MM.1S (cell line): ENCODE measurements around the gene EYA2.

Source experiments
- DNase-seq: peaks from one replicate; pipeline ENCODE4 v3.0.0-alpha.2; 2015
- H2AFZ ChIP-seq: fragments of 300-600 bp; sonication (generic); 2 replicates; pipeline ENCODE4 v1.6.0; 2016; ENCODE audit warnings: antibody characterized with exemption, low read length
- H3F3A ChIP-seq: fragments of 300-600 bp; sonication (generic); 2 replicates; pipeline ENCODE4 v1.6.1; 2016; ENCODE audit warnings: mild to moderate bottlenecking, antibody characterized with exemption, low read length, moderate library complexity, mixed read lengths; ENCODE audit not compliant: insufficient read depth
- H3K27ac ChIP-seq: fragments of 300-600 bp; sonication (generic); 2 replicates; pipeline ENCODE4 v1.5.1; 2016; ENCODE audit warnings: mild to moderate bottlenecking, low read length
- H3K27me3 ChIP-seq: fragments of 300-600 bp; sonication (generic); replicated peaks from 2 replicates; pipeline ENCODE4 v1.6.0; 2016; ENCODE audit warnings: low read length; ENCODE audit not compliant: insufficient read depth
- H3K36me3 ChIP-seq: fragments of 300-600 bp; sonication (generic); replicated peaks from 2 replicates; pipeline ENCODE4 v1.6.1; 2016; ENCODE audit warnings: mild to moderate bottlenecking, low read length, mixed read lengths; ENCODE audit not compliant: insufficient read depth
- H3K4me1 ChIP-seq: fragments of 300-600 bp; sonication (generic); 2 replicates; pipeline ENCODE4 v1.6.1; 2016; ENCODE audit warnings: low read length, mixed read lengths
- H3K4me2 ChIP-seq: fragments of 300-600 bp; sonication (generic); 2 replicates; pipeline ENCODE4 v1.6.0; 2016; ENCODE audit warnings: low read depth, low read length
- H3K4me3 ChIP-seq: fragments of 300-600 bp; sonication (generic); 2 replicates; pipeline ENCODE4 v1.5.1; 2016; ENCODE audit warnings: low read length, mixed read lengths
- H3K79me2 ChIP-seq: fragments of 300-600 bp; sonication (generic); 2 replicates; pipeline ENCODE4 v1.6.1; 2016; ENCODE audit warnings: mixed run types, low read length, mixed read lengths
- H3K9ac ChIP-seq: fragments of 300-600 bp; sonication (generic); 2 replicates; pipeline ENCODE4 v1.6.1; 2016; ENCODE audit warnings: low read length, mixed read lengths
- H3K9me2 ChIP-seq: fragments of 300-600 bp; sonication (generic); replicated peaks from 2 replicates; pipeline ENCODE4 v1.6.1; 2016; ENCODE audit warnings: mild to moderate bottlenecking, low read length, mixed read lengths; ENCODE audit not compliant: insufficient read depth
- H3K9me3 ChIP-seq: fragments of 300-600 bp; sonication (generic); replicated peaks from 2 replicates; pipeline ENCODE4 v1.6.1; 2016; ENCODE audit warnings: mild to moderate bottlenecking, low read length, mixed read lengths; ENCODE audit not compliant: insufficient read depth
- H4K20me1 ChIP-seq: fragments of 300-600 bp; sonication (generic); 2 replicates; pipeline ENCODE4 v1.6.1; 2016; ENCODE audit warnings: mild to moderate bottlenecking, low read length, moderate library complexity, mixed read lengths; ENCODE audit not compliant: insufficient read depth
- EZH2 ChIP-seq: fragments of 300-600 bp; sonication (generic); optimal IDR thresholded peaks from 2 replicates; pipeline ENCODE3; 2017; ENCODE audit warnings: low read depth, mild to moderate bottlenecking, antibody characterized with exemption, low read length, mixed read lengths
- EZH2phosphoT487 ChIP-seq: fragments of 300-600 bp; sonication (generic); IDR thresholded peaks from 2 replicates; pipeline ENCODE4 v1.6.1; 2018; ENCODE audit warnings: antibody characterized with exemption, low read length
- TF ChIP-seq, protein P1 (sequence below): fragments of 300-600 bp; sonication (generic); IDR thresholded peaks from 2 replicates; pipeline ENCODE4 v1.5.1; 2016; ENCODE audit warnings: antibody characterized with exemption, low read length, mixed read lengths

The EYA2 gene

DNA sequence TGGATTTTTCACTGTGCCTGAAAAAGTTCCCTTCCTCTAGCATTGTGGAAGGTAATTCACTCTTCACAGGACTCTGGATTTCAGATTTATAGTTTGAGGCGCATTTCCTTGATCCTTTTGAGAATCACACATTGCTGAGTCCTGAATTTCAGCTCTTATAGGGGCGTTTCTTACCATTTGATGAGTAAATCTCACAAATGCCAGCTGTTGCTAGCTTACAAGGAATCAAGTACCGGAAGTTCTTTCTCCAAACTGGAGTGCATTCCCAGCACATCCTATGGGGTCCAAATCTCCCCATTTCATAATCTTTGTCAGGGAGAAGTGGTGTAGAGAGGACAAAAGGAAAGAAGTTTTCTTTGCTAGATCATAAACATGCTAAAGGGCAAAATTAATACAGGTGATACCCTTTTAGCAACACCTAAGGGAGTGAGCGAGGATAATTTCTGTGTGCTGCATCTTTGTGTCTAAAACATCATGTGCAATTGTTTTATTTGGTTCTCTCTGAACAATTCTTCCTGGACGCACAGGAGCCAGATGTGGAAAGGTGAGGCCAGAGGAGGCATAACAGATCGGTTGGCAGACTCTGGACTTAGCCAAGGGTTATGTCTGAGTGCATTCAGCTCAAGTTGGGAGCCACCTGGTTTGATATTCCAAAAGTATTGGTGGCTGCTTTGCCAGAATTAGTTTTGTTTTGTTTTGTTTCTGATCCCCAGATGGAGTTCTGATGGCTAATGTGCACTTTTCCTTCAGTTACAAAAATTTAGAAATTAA lies 37.4 kb upstream of the EYA2 start:
- Histone ChIP-seq H3K79me2 (no peaks in the 10 kb centered on the region), H3K4me1 (no peaks in the 10 kb centered on the region), H3K27ac (no peak overlapping the region), H3K36me3 (no peaks in the 10 kb centered on the region), H3K9ac (no peak overlapping the region), H3F3A (no peaks in the 10 kb centered on the region), H3K9me3 (no peaks in the 10 kb centered on the region), H3K4me2 (no peak overlapping the region), H4K20me1 (no peaks in the 10 kb centered on the region), H2AFZ (no peak overlapping the region), H3K9me2 (no peaks in the 10 kb centered on the region), H3K27me3 (no peaks in the 10 kb centered on the region), H3K4me3 (no peak overlapping the region)
- DNase-seq, result no peak
- TF ChIP-seq, protein P1, sequence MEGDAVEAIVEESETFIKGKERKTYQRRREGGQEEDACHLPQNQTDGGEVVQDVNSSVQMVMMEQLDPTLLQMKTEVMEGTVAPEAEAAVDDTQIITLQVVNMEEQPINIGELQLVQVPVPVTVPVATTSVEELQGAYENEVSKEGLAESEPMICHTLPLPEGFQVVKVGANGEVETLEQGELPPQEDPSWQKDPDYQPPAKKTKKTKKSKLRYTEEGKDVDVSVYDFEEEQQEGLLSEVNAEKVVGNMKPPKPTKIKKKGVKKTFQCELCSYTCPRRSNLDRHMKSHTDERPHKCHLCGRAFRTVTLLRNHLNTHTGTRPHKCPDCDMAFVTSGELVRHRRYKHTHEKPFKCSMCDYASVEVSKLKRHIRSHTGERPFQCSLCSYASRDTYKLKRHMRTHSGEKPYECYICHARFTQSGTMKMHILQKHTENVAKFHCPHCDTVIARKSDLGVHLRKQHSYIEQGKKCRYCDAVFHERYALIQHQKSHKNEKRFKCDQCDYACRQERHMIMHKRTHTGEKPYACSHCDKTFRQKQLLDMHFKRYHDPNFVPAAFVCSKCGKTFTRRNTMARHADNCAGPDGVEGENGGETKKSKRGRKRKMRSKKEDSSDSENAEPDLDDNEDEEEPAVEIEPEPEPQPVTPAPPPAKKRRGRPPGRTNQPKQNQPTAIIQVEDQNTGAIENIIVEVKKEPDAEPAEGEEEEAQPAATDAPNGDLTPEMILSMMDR, result no peak

DNA sequence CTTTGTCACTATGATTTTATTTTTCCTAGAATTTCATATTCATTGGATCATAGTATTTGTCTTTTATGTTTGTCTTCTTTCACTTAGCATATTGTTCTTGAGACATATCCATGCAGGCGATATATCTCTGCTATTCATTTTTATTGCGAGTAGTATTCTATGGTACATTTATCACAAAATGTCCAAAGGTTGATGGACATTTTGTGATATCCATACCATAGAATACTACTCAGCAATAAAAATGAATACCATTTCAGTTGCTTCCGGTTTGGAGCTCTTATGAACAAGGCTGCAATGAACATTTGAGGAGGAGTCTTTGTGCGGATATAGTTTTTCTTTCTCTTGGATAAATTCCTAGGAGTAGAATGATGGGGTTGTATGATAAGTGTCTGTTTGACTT lies 28.8 kb upstream of the EYA2 start:
- H3K4me2 ChIP-seq, result no peak overlapping the region
- TF ChIP-seq EZH2, result no peak
- no peak for TF ChIP-seq EZH2phosphoT487
- TF ChIP-seq, protein P1, result no peak
- H4K20me1 ChIP-seq, result no peaks in the 10 kb centered on the region
- no peak overlapping the region for H3K4me3 ChIP-seq
- no peak overlapping the region for H2AFZ ChIP-seq
- H3K9me3 ChIP-seq, result no peaks in the 10 kb centered on the region
- no peaks in the 10 kb centered on the region for H3K79me2 ChIP-seq
- H3K4me1 ChIP-seq, result no peaks in the 10 kb centered on the region
- no peaks in the 10 kb centered on the region for H3K27me3 ChIP-seq
- no peak overlapping the region for H3K27ac ChIP-seq
- no peaks in the 10 kb centered on the region for H3K9me2 ChIP-seq
- H3K36me3 ChIP-seq, result no peaks in the 10 kb centered on the region
- no peak overlapping the region for H3K9ac ChIP-seq
- H3F3A ChIP-seq, result no peaks in the 10 kb centered on the region
- DNase-seq, result no peak

- H3K27me3 ChIP-seq, result no peaks in the 10 kb centered on the region
- no peaks in the 10 kb centered on the region for H3K9me2 ChIP-seq
- no peak overlapping the region for H3K9ac ChIP-seq
- H3K36me3 ChIP-seq, result no peaks in the 10 kb centered on the region
- no peak for TF ChIP-seq EZH2
- TF ChIP-seq, protein P1, result no peak
- TF ChIP-seq EZH2phosphoT487, result no peak
- H3K4me2 ChIP-seq, result no peak overlapping the region
- 0 out of 2 replicates have a peak, but pooled peaks cover 3% of the 10 kb centered on the region for H3F3A ChIP-seq
- no peak for DNase-seq
- no peaks in the 10 kb centered on the region for H3K9me3 ChIP-seq
- no peaks in the 10 kb centered on the region for H4K20me1 ChIP-seq
- peaks cover 3% of the 10 kb centered on the region; the same call in 1 of the 2 replicates for H3K4me1 ChIP-seq
- H3K79me2 ChIP-seq, result no peaks in the 10 kb centered on the region
- H3K4me3 ChIP-seq, result no peak overlapping the region
- H2AFZ ChIP-seq, result no peak overlapping the region
- no peak overlapping the region for H3K27ac ChIP-seq
Measured at GRCh38 chr20:46870041-46870440, 24.6 kb upstream of the EYA2 start.
